Suprapubic skin (tissue), 4 donors: ENCODE results near the gene TYR. TPM values are rescaled to one million over a fixed set of nuclear protein-coding genes. Genes with fewer than 3 reads are reported as not detected.

Experiments used
- total RNA-seq, 4 donors: library from RNA; depleted of rRNA; stranded (reverse); fragments of >200 nt; gene quantifications; one replicate each; pipeline ENCODE4 v1.1.0, GENCODE V29; 2016

The TYR gene
- total RNA-seq, 4 donors from 2014 or later, result 9.2 to 29.9 (median 16.3) TPM

Other genes starting within 250 kb of the TYR start
- gene GRM5, start 111.9 kb upstream of the TYR start, total RNA-seq, result not detected